ENCODE measurements around the gene TP73.

Gene TP73

DNA sequence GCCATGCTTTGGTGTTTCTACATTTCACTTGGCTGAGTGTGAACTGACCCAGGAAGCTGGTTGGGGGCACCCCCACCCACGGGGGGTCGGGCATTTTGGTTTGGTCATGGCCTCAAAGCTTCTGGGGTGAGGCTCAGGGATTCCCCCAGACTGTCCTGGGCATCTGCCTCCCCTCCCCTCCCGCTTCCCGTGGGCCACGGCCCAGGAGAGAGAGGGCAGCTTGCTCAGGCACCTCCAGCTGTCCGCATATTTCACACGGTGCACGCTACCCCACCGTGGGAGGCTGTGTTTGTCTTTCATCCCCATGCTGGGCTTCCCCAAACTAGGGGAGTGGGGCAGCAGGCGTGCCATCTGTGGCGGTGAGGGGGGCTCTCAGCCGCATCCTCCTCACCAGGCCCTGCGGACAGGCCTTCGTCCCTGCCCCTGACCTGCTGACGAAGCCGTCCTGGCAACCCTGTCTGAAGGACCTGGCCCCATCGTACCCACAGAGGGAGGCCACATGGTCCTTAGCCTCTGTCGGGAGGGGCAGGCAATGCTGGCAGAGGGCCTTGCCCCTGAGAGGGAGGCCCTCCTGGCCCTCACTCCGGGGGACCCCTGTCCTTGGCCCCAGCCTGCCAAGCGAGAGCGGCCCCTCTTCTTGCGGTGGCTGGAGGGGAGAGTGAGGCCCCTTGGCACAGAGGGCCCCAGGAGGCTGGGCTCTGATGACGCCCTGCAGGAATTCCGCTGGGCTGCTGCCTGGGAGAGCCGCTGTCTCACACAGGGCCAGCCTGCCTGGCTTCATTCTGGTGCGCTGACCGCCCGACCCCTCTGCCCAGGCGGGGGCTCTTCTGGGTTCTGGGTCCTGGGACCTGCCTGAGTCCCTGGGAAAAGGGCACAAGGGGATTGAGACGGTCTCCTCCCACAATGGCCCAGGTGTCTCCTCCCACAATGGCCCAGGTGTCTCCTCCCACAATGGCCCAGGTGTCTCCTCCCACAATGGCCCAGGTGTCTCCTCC is 22.1 kb downstream of the TP73 start:
- peak; percentile 54 for DNase-seq

DNA sequence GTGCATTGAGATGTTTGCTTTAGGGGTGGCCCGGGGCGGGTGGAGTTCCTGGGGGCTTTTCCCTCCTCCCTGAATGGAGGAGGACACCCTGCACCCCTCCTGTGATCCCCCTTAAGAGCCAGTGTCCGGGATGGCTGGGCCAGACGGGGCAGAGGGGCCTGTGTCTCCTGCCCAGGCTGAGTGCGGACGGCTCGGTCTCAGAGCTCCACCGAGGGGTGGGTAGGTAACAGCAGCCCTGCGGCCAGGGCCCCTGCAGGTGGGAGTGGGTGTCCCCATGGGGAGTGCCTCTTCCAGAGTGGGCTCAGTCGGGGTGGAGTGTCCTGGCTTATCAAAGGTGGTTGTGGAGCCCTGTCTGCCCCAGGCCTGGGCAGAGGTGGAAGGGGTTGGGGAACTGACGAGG is 23.1 kb downstream of the TP73 start:
- DNase-seq: no peak

DNA sequence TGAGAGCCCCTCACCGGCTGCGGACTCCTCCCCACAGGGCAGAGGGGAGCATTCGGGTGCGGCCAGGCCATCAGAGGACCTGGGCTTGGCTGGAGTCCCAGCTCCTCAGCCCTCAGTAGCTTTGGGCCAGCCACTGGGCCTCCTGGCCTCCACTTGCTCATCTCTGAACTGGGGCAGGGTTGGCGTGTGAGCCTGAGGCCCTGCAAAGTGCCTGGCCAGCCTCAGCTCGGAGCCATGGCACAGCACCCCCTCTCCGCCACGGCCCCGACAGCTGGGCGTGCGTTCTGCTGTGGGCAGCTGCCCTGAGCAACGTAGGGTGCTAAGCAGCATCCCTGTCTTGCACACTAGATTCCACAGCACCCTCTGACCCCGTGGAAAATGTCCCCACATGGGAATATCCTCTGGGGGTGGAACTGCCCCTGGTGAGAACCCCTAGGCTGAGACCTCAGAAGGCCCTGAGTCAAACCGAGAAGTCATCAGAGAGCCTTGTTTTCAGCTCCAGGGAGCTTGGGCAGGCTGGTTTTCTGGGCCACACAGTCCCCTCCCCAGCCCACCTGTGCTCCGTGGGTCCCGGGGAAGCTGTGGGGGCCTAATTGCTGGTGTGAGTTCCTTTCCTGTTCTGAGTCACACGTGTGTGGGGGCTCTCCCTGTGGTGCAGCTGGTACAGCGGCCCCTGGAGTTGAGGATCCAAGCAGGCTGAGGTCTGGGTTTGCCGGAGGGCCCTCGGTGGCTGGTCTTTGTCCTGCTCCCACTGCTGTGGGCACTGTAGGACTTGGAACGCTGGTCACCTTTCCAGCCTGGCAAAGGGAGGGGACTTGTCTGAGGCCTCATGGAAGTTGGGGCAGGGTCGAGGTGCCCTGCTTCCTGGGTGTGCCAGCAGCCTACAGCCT is 24.5 kb downstream of the TP73 start:
- no peak for DNase-seq

DNA sequence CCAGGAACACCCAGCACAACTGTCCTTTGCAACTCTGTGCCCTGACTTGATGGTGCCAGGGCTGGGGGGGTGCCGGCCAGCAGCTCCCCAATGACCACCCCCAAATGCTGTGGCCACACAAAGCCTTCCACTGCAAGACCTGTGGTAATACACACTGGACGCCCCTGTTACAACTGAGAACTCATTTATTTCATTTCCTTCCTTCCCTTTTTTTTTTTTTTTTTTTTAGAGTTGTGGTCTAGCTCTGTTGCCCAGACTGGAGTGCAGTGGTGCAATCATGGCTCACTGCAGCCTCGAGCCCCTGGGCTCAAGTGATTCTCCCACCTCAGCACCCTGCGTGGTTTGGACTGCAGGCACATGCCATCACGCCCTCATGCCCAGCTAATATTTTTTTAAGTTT is 25.2 kb downstream of the TP73 start:
- DNase-seq: no peak

DNA sequence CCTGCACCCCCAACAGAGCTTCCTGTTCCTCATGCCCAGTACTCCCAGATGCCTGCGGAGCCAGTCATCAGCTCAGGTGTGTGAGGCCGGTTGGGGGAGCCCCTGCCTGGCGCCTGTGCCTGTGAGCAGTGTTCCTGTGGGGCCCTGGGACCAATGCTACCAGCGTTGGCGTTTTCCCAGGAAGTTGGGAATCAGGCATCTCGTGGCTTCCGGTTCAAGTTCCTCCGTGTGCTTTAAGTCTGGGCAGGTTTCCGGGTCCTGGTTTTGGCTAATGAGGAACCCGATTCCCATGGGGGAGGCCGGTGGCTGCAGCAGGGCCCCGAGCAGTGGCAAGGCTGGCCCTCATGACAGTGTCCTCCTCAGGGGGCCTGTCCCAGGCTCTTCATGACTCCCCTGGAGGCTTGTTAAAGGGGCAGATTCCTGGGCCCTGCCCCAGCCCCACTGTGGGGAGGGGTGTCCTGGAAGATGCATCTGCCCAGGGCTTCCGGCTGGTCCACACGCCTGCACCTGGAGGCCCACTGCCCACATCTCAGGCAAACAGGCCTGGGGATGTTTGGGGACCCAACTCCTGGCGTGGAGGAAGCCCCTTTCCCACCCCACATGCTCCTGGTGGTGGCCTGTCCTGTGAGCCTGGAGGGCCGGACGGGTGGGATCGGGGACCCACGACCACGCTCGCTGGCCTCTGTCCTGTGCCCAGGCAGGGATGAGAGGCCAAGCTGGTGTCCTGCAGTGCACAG is 26.2 kb downstream of the TP73 start:
- no peak for DNase-seq

DNA sequence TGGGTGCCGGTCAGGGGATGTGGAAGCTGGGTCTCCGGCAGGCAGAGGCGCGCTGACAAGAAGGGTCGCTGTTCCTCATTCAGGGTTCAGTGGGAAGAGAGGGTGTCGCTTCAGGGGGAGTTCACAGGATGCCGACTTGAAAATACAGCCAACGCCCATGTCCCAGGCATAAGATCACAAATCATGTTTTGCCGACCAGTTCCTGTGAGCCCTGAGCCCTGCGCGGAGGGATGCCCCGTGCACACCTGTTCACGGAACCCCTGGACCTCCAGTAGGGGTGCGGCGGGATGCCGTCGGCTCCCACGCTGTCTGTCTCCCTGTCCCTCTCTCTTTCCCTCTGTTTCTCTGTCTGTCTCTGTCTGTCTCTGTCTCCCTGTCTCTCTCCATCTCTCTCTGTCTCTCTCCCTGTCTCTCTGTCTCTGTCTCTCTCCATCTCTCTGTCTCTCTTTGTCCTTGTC is 26.8 kb downstream of the TP73 start:
- no peak for DNase-seq

DNA sequence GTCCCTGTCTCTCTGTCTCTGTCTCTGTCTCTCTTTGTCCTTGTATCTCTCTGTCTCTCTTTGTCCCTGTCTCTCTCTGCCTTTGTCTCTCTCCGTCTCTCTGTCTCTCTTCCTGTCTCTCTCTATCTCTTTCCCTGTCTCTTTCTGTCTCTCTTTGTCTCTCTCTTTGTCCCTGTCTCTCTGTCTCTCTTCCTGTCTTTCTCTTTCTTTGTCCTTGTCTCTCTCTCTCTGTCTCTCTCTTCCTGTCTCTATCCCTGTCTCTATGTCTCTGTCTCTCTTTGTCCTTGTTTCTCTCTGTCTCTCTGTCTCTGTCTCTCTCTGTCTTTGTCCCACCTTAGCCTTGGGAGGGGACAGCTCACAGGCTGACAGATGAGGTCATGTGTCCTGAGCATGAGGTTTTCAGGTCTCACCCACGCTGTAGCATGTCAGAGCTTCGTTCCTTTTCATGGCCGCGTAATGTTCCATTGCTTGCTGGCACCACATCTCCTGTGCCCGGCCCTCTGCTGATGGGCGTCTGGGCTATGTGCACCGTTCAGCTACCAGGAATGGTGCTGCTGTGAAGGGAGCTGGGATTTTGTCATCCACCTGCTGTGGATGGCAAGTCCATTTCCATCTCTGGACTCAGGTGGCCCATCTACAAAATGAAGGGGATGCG is 27.6 kb downstream of the TP73 start:
- DNase-seq: no peak

DNA sequence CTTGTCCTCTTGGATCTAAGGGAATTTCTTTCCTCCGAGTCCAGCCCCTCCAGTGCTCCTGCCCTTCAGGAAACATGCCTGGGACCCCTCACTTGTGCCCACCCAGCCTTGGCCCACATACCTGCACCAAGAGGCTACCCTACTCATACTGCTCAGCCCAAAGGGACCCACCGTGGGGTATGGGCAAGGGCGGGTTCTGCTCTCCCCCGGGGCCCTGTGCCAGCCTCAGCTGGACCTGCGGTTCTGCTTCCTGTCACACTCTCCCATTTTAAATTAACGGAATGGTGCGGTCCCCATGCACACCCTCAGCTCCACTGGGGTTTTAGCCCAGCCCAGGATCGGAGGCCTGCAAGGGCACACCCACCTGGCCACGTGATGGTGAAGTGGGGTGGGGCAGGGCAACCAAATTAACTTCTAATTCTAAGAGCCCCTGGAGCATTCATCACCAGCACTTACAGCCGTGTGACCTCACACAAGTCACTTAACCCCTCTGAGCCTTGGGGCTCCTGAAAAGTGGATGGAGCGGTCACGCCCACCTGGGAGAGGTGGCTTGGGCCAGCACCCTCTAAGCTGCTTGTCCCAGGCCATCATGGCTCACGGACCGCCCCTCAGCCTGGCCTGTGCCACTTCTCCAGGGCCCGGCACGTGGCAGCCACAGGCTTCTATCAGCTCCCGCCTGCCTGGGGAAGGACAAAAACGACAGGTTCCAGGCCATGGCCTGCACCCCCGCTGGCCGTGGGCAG is 28.3 kb downstream of the TP73 start:
- no peak for DNase-seq

DNA sequence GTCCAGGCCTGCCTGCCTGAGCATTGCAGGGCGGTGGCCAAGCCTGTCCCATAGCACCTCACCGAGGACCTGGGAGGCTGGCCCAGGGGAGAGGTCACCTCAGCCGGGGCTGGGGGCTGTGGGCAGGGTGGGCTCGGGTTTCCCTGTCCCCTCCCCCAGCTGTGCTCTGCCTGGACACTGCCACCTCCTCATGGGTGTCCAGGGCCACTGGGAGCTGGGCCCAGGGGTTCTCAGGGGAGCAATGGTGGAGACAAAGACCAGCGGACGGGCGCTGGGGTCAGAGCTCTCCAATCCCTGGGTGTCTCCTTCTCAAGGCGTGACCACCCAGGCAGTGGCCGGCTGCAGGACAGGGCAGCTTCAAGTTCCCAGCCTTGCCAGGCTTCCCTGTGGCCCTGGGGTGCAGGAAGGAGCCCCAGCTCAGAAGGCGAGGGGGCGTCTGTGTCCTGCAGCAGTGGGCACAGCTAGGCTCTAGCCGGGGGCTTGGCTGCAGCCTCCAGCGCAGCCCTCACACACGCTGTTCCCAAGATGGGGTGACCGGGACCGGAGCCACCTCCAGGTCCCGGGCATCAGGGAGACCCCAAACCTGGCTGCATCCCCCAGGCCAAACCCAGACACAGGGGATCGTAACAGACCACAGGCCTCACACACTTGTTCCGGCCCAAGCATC is 29.0 kb downstream of the TP73 start:
- no peak for DNase-seq

DNA sequence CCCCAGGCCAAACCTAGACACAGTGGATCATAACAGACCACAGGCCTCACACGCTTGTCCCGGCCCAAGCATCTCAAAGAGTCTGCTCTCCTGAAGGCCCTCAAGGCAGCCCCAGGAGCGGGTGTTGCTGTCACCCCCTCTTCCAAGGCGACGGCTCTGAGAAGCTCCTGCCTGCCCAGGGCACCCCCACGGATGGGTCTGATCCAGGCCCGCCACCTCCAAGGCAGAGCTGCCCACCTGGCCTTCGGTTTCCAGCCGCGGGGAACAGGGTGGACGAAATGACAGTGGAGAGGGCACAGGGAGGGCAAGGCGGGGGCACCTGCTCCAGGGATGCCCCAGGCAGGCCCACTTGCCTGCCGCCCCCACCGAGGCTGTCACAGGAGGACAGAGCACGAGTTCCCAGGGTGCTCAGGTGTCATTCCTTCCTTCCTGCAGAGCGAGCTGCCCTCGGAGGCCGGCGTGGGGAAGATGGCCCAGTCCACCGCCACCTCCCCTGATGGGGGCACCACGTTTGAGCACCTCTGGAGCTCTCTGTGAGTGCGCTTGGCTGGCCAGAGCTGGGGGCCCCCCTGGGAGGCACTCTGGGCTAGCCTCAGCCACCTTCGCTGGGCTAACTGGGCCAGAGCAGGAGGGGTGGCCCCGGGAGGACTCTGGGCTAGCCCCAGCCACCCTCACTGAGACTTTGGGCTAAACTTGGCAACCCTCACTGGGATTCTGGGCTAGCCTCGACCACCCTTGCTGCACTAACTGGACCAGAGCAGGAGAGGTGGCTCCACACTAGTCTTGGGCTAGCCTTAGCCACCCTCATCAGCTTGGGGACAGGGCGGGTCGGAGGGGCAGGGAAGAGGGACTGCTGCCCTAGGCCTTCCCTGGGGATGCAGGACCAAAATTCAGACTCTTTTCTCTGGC is 29.8 kb downstream of the TP73 start:
- no peak for DNase-seq

DNA sequence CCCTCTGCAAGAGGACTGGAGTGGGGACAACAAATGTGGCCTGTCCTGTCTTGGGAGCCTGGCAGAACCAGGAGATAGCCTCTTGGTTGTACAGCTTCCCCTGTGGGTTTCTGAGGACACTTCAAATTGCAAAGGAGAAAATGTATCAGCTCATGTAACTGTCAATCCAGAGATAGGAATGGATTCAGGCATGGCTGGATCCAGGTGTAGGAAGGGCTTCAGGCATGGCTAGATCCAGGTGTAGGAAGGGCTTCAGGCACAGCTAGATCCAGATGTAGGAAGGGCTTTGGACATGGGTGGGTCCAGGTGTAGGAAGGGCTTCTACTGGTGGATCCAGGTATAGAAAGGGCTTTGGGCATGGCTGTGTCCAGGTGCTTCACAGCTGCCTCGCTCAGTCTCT is 30.9 kb downstream of the TP73 start:
- DNase-seq: no peak

DNA sequence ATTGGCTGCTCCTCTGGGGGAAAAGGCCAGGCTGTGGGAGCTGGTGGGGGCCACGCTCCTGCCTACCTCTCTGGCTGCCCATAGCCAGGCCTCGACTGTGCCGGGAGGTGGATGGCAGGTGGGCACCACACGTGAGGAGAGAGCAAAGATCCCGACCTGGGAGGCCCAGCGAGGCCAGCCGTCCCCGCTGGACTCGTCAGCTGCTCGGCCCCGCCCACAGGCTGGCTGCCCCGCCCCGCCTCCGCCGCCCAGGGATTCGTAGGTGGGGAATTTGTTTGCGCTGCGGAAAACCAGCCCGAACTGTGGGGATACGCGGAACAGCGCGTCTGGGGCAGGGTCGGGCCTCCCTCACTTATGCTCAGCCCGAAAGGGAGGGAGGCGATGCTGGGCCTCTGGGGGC is 31.7 kb downstream of the TP73 start:
- no peak for DNase-seq

DNA sequence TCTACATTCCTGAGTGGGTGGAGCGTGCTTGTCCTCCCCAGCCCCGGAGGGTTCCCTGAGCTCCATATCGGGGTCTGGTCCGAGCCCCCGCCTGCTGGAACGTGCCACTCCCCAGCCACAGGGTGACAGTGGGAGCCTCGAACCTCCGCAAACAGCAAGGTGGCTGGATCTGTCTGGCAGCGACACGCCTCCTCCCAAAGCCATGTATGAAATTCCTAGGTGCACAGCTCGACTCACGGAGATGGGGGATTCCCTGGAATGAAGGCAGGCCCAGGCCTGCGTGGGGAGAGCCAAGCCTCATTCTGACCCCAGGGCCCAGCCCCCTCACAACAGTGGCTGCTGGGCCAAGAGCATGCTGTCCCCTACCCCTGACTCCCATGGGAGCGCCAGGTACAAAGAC is 32.9 kb downstream of the TP73 start:
- DNase-seq: peak; percentile 37

DNA sequence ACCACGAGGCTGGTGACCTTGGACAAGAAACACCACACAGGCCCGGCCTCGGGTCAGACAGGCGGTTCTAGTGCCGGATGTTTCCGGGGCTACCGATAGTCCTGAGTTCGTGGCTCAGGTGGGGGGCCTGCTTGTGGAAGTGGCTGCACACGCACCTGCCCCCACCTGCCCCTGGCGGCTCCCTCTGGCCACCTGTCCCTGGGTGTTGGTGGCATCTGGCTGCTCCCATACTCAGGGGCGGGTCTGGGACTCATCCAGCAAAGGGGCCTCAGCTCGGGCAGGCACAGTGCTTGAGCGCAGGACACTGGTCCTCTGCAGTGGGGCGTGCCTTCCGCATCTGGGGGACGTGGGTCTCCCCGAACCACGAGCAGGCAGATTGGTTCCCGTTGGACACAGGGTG is 33.6 kb downstream of the TP73 start:
- peak; percentile 59 for DNase-seq

DNA sequence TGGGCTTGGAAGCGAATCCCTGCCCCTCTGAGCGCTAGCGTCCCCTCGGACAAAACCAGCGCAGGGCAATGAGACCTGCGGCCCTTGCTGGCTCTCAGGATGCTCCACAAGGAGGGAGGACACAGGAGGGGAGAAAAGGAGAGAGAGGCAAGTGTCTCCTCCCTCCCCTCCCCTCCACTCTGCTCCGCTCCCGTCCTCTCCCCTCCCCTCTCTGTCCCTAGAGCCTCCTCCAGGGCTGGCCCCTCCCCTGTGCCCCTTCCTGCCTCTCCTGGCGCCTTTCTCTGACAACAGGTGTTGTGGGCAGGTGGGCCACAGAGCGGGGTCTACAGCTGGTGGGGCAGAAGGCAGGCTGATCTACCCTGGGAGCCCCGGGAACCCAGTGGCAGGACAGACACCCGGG is 35.2 kb downstream of the TP73 start:
- DNase-seq: peak; percentile 91

DNA sequence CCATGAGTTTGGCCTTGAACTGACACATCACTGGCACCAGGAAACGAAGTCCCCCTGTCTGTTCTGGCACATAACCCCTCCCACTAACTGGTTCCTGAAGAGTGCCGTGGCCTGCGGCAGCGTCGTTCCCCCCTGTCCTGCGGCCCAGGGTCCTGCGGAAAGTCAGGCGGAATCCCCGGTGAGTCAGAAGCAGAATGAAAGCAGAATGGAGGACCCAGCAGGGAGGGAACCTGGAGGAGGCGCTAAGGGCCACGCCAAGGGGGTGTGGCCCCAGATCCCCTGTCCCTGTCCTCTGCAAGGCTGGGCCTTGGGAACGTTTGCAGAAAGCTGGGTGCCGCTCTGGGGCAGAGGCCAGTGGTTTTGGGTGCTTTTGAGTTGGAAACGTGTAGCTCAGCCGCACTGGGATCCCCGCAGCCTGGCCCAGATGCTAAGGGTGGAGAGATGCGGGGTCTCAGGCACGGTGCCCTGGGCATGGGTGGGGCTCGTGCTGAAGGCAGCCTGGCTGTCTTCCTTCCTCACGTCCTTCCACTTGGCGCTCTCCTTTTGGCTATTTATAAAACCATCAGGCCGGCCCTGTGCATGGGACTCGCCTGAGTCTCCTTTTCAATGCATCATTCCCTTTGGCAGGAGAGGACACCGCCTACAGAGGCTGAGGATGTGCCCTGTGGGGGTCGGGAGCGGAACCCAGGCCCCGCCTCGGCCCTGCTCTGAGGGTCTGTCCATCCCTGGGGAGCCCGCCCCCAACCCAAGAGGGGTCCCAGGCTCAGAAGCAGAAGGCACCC is 36.2 kb downstream of the TP73 start:
- DNase-seq: no peak

DNA sequence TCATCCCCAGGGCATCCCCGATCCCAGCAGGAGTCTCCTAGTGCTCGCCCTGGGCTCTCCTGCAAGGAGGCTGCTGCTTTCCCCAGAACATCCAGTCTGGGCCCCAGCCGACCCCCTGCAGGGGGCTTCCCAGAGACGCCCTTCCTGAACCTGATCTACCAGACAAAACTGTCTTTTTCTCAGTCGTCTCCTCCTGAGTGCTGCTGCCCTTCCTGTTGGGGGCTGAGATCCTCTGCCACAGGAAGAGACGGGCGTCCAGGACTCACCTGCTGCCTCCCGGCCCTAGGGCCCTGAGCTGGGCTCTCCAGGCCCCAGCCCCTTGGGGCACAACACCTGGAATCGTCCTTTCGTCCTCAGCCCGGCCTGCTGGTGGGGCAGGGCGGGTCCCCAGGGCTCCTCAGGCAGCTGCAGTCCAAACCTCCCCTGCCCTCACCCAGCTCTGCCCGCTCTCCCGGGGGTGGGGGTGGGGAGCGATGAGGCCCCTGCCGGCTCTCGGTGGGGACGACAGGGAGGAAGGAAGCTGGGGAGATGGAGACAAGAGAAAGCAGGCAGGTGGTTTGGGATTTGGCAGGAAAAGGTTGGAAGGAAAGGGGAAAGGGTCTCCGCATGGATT is 36.9 kb downstream of the TP73 start:
- no peak for DNase-seq

DNA sequence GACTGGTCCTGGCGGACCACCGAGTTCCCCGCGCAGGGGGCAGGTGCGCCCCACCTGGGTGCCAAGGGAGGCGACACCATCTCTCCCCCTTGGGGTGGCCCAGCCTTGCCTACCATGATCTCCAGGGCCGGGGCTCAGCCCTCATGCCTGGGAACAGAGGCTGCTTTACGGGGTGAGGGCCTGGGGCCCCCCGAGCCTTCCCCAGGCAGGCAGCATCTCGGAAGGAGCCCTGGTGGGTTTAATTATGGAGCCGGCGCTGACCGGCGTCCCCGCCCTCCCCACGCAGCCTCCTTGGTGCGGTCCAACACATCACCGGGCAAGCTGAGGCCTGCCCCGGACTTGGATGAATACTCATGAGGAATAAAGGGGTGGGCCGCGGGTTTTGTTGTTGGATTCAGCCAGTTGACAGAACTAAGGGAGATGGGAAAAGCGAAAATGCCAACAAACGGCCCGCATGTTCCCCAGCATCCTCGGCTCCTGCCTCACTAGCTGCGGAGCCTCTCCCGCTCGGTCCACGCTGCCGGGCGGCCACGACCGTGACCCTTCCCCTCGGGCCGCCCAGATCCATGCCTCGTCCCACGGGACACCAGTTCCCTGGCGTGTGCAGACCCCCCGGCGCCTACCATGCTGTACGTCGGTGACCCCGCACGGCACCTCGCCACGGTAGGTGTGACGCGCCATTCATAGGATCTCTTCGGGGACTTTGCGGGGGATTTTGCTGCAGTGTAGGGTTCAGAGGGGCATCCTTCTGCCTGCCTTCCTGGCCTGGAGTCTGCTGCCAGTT is 38.2 kb downstream of the TP73 start:
- DNase-seq: peak; percentile 78
